Thyroid gland (tissue), 4 donors: Measurements from ENCODE around the gene TMEM151B. TPM values are rescaled to one million over a fixed set of nuclear protein-coding genes. Genes with fewer than 3 reads are reported as not detected.
A peak's percentile ranks its signal among the peaks of the same experiment; 100 is the strongest.

Source experiments
- DNase-seq, 2 donors: peaks; one replicate each; pipeline ENCODE4 v3.0.0-alpha.2; 2019
- H3K27ac ChIP-seq, 3 donors: fragments of 200-600 bp; sonication (generic); 1 replicate in 2 of 3; 2 replicates in 1 of 3; pipeline ENCODE4 v1.5.1; 2016 to 2019; ENCODE audit warnings: mild to moderate bottlenecking in 1 of 3, moderate library complexity in 1 of 3
- H3K27me3 ChIP-seq: fragments of 200-600 bp; sonication (generic); one replicate; pipeline ENCODE4 v1.5.1; 2019
- H3K36me3 ChIP-seq, 2 donors: fragments of 200-600 bp; sonication (generic); one replicate each; pipeline ENCODE4 v1.5.1; 2016 to 2019
- H3K4me1 ChIP-seq, 2 donors: fragments of 200-600 bp; sonication (generic); one replicate each; pipeline ENCODE4 v1.5.1; 2017 to 2019
- H3K4me3 ChIP-seq, 3 donors: fragments of 200-600 bp; sonication (generic); replicated peaks in 1 of 3; 1 replicate in 2 of 3; 2 replicates in 1 of 3; pipeline ENCODE4 v1.5.1; 2016; ENCODE audit warnings: mild to moderate bottlenecking in 1 of 3
- H3K9me3 ChIP-seq: fragments of 200-600 bp; sonication (generic); one replicate; pipeline ENCODE4 v1.5.1; 2017
- CTCF ChIP-seq, 6 experiments: fragments of 200-600 bp in 3 of 6; fragments of 450-650 bp in 3 of 6; sonication (generic) in 3 of 6; IDR thresholded peaks; one replicate each; pipeline ENCODE4 v1.5.1; 2016 to 2019; ENCODE audit warnings: antibody characterized with exemption in 6 of 6, mild to moderate bottlenecking in 2 of 6, inconsistent platforms in 1 of 6, moderate library complexity in 1 of 6
- POLR2A ChIP-seq, 2 donors: fragments of 450-650 bp; IDR thresholded peaks; one replicate each; pipeline ENCODE4 v1.6.1; 2017; ENCODE audit warnings: antibody characterized with exemption in 2 of 2, mild to moderate bottlenecking in 2 of 2, moderate library complexity in 1 of 2
- WGBS, 2 donors: methylation state at CpG; one replicate each; pipeline ENCODE4 v1.1.5; 2017; 5-methylcytosine and 5-hydroxymethylcytosine counted together
- intact Hi-C: fragments of 100-400 bp; cut with DNase I; formaldehyde crosslinking; loops from one replicate; pipeline ENCODE4 v1.15.1; 2023
- total RNA-seq, 4 donors: library from RNA; depleted of rRNA; stranded (reverse); fragments of >200 nt; gene quantifications; one replicate each; pipeline ENCODE4 v1.2.3, GENCODE V29; 2016

Gene TMEM151B
- total RNA-seq, 4 donors from 2014 or later, result not detected

DNA sequence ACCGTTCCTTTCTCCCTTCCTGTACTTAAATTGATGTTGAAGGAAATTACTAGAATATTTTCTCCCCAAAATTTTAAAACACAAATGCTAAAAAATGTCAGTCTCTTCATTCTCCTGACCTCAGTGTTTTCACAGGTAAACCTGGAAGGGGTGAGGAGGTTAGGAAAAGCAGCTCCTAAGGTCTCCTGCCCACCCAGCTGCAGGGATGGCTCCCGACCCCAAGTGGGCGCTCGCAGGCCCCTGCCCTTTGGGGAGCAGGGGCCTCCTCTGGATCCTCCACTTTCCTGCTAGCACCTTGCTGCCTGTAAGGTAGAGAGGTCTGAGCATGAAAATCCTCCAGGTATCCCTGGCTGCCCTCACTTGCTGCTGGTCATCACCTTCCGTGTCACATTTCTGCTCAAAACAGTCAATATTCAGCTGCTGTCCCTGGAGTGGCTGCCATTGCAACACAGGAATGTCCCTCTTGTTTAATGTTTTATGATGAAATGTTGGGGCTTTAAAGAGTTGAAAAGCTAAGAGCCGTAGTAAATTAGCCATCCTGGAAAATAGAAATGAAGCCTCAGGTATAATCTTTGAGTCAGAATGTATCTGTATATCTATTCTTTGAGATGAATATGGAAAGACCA, 34.2 kb upstream of the TMEM151B start:
- intact Hi-C loops, result loop anchor here (5.0 to 10.0 kb wide), 2 partner anchors 64 to 141 kb away; no protein-coding TSS in a partner anchor
- WGBS, 2 donors, result 88 to 94% methylated on average over 6 of the region's 6 CpGs
- TF ChIP-seq POLR2A (IDR thresholded peaks at IDR 0.05) (no peak), CTCF (IDR thresholded peaks at IDR 0.05) (no peak)
- H3K36me3 ChIP-seq, result peaks cover 3 to 18% of the 10 kb centered on the region in 2 donors
- H3K4me1 ChIP-seq, result peaks cover 31 to 40% of the 10 kb centered on the region in 2 donors
- H3K9me3 ChIP-seq, result no peaks in the 10 kb centered on the region
- no peaks in the 10 kb centered on the region for H3K27me3 ChIP-seq
- H3K27ac ChIP-seq, result peak overlapping the region in 2 of 3 donors; percentile 85 to 89
- H3K4me3 ChIP-seq, result no peak overlapping the region
- no peak for DNase-seq

- WGBS, 2 donors, result 42 to 45% methylated on average over 16 of the region's 22 CpGs
- H3K36me3 ChIP-seq, result peaks cover 0 to 7% of the 10 kb centered on the region in 2 donors
- no peaks in the 10 kb centered on the region for H3K9me3 ChIP-seq
- no peaks in the 10 kb centered on the region for H3K27me3 ChIP-seq
- intact Hi-C loops, result loop anchor here (5.0 to 10.0 kb wide), 2 partner anchors 65 to 142 kb away; no protein-coding TSS in a partner anchor
- H3K4me3 ChIP-seq, result peak overlapping the region in 2 of 3 donors; percentile 55 to 85
- peaks cover 31 to 40% of the 10 kb centered on the region in 2 donors for H3K4me1 ChIP-seq
- H3K27ac ChIP-seq, result peak overlapping the region; percentile 96 to 99 (median 97)
- no peak for TF ChIP-seq CTCF (IDR thresholded peaks at IDR 0.05)
- peak; percentile 39 to 71 for TF ChIP-seq POLR2A (IDR thresholded peaks at IDR 0.05)
- peak; percentile 94 to 96 for DNase-seq
Measured at GRCh38 chr6:44237021-44237812, 33.0 kb upstream of the TMEM151B start.

GRCh38 chr6:44237813-44238433, 32.3 kb upstream of the TMEM151B start:
- Histone ChIP-seq H3K9me3 (no peaks in the 10 kb centered on the region), H3K4me3 (peak overlapping the region in 2 of 3 donors; percentile 55 to 85), H3K27ac (peak overlapping the region; percentile 96 to 99 (median 97)), H3K4me1 (peaks cover 31 to 34% of the 10 kb centered on the region in 2 donors), H3K27me3 (no peaks in the 10 kb centered on the region), H3K36me3 (peaks cover 0 to 2% of the 10 kb centered on the region in 2 donors)
- DNase-seq, result peak; percentile 80 to 84
- TF ChIP-seq CTCF (IDR thresholded peaks at IDR 0.05) (peak; percentile 93 to 98 (median 96)), POLR2A (IDR thresholded peaks at IDR 0.05) (peak; percentile 10 to 44)
- intact Hi-C loops, result loop anchor here (5.0 to 10.0 kb wide), 2 partner anchors 66 to 143 kb away; no protein-coding TSS in a partner anchor
- 3 to 8% methylated on average over 16 to 34 of the region's 42 CpGs for WGBS, 2 donors

DNA sequence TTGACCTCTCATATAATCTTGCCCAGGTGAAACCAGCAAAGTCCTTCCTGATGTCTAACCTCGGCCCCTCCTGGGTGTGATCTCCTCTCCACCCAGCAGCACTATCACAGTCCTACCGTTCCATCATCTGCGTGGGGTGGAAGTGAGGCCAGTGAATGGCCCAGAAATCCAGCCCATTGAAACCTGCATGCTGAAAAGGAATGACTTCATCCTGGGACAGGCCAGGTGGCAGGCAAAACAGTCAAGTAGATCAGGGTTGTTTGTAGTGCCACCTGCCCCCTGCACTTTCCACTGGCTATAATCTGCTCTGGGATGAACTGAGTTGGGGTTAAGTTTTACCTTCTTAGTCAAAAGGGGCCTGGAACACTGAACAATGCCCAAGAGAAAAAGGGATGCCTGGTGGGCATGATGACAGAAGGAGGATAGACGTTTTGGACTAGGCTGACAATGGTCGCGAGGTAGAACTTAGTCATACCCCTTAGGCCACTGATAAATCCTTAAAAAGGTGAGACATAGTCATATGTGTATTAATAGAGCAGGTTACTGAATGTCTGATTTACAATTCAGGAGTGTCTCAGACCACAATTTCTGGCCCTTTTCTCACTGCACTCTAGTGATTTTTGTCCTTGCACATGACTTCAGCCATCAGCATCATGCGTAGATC, 31.4 kb upstream of the TMEM151B start:
- Histone ChIP-seq H3K36me3 (no peaks in the 10 kb centered on the region), H3K4me3 (no peak overlapping the region), H3K4me1 (peaks cover 23 to 25% of the 10 kb centered on the region in 2 donors), H3K9me3 (no peaks in the 10 kb centered on the region), H3K27me3 (no peaks in the 10 kb centered on the region), H3K27ac (no peak overlapping the region)
- no peak for DNase-seq
- 88 to 89% methylated on average over 7 of the region's 7 CpGs for WGBS, 2 donors
- intact Hi-C loops, result loop anchor here (5.0 to 10.0 kb wide), 2 partner anchors 67 to 144 kb away; no protein-coding TSS in a partner anchor
- TF ChIP-seq CTCF (IDR thresholded peaks at IDR 0.05) (no peak), POLR2A (IDR thresholded peaks at IDR 0.05) (no peak)
